ENCODE results near the gene DIS3L2. TPM values are rescaled to one million over a fixed set of nuclear protein-coding genes. Genes with fewer than 3 reads are reported as not detected.
A peak's percentile ranks its signal among the peaks of the same experiment; 100 is the strongest.

DIS3L2 gene
- total RNA-seq, 1 experiment from 2014 or later, result 28.5 TPM

DNA sequence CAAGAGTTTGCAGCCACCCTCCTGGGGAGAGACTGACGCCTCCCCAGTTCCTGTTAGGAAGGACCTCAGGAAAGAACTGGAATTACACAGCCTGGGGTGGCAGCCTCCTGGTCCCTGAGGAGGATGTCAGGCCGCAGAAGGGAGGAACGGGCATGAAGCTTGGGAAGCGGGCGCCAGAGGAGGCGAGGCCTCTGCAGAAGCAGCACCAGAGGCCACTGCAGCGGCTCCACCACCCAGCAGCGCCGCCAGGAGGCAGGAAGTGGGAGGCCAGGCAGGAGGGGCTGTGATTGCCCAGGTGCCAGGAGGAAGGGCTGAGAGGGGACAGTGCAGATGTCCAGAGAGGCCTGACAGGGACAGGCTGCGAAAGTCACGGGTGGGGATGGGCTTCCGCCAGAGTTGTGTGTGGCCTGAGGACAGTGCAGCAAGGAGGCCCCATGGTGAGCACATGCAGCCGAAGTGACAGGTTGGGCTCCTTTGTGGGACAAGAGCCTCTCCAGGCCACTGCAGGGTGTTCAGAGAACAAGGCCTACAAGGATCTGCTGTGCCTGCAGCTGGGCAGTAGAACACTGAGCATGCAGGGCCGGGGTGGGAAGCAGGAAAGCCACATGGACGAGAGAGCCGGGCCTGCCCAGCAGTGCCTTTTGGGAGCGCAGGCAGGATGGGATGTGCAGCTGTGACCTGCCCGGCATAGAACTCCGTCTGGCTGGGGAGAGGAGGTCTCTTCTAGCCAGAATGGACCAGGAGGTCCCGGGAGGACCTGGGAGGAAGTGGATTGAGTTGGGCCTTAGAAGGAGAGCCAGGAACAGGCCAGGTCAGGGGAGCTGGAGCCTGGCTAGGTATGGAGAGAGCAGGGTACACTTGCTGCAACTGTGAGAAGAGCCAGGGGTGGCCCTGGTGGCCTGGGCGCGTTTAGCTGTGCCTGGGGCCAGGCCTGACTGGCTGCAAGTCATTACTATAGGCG is 377.9 kb downstream of the DIS3L2 start (continued):
- TF ChIP-seq, protein P1, sequence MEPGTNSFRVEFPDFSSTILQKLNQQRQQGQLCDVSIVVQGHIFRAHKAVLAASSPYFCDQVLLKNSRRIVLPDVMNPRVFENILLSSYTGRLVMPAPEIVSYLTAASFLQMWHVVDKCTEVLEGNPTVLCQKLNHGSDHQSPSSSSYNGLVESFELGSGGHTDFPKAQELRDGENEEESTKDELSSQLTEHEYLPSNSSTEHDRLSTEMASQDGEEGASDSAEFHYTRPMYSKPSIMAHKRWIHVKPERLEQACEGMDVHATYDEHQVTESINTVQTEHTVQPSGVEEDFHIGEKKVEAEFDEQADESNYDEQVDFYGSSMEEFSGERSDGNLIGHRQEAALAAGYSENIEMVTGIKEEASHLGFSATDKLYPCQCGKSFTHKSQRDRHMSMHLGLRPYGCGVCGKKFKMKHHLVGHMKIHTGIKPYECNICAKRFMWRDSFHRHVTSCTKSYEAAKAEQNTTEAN (CRISPR knock-in tag; IDR thresholded peaks at IDR 0.05), result 0 out of 2 replicates have a peak, but pooled peaks have one; percentile 20
- TF ChIP-seq, protein P2, sequence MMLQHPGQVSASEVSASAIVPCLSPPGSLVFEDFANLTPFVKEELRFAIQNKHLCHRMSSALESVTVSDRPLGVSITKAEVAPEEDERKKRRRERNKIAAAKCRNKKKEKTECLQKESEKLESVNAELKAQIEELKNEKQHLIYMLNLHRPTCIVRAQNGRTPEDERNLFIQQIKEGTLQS (CRISPR knock-in tag; conservative IDR thresholded peaks at IDR 0.05), result no peak
- TF ChIP-seq, protein P3, sequence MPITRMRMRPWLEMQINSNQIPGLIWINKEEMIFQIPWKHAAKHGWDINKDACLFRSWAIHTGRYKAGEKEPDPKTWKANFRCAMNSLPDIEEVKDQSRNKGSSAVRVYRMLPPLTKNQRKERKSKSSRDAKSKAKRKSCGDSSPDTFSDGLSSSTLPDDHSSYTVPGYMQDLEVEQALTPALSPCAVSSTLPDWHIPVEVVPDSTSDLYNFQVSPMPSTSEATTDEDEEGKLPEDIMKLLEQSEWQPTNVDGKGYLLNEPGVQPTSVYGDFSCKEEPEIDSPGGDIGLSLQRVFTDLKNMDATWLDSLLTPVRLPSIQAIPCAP (CRISPR knock-in tag; IDR thresholded peaks at IDR 0.05), result no peak
- no peak for TF ChIP-seq NFYB (CRISPR knock-in tag; conservative IDR thresholded peaks at IDR 0.05; ENCODE audit: low read depth)
- TF ChIP-seq SP1 (CRISPR knock-in tag; conservative IDR thresholded peaks at IDR 0.05), result 0 out of 2 replicates have a peak, but pooled peaks have one; percentile 28
- TF ChIP-seq GABPB1 (CRISPR knock-in tag; IDR thresholded peaks at IDR 0.05), result no peak
- TF ChIP-seq KAT7 (CRISPR knock-in tag; IDR thresholded peaks at IDR 0.05; ENCODE audit: borderline replicate concordance), result no peak
- no peak for TF ChIP-seq GRHL2 (CRISPR knock-in tag; IDR thresholded peaks at IDR 0.05; ENCODE audit: insufficient replicate concordance, severe bottlenecking)

DNA sequence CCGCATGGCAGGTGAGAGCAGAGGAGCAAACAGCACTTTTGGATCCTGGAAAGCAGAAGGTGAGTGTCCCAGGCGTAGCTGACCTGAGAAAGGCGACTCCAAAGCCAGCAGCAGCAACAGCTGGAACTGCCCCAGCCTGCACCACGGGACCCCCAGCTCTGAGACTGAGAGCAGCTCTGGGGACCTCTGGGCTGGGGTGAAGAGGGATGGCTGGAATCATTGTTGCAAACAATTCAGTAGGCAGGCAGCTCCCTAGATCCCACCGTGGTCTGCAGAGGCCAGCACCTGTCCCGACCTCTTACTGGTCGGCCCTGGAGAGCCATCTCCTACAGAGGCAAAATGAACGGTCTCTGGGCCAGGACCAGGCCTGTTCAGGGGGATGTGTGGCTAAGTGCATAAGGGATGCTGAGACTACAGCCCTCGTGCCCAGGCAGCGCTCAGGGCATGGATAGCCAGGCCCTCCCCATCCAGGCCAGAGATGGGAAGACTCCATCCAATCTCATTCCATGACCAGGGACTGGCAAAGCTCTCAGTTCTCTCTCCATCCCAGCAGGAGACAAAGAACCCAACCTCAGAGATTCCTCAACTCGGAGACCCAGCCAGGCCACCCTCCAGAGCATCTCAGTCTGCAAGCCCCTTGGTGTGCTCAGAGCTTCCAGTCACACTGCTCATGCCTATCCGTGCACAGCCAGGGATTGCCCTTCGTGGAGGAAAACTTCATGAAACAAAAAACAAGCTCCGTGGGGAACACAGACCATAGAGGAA is 378.8 kb downstream of the DIS3L2 start:
- no peak overlapping the region for H3K4me3 Mint-ChIP-seq
- ChIA-PET POLR2A (no interaction called here), CTCF (interaction anchor here (0.9 to 6.1 kb wide), 6 partner anchors 10 to 106 kb away, joined by 3 to 78 read pairs (median 6); no protein-coding TSS in a partner anchor)

More for the DNA sequence above, 378.8 kb downstream of the DIS3L2 start:
- TF ChIP-seq, protein P4, sequence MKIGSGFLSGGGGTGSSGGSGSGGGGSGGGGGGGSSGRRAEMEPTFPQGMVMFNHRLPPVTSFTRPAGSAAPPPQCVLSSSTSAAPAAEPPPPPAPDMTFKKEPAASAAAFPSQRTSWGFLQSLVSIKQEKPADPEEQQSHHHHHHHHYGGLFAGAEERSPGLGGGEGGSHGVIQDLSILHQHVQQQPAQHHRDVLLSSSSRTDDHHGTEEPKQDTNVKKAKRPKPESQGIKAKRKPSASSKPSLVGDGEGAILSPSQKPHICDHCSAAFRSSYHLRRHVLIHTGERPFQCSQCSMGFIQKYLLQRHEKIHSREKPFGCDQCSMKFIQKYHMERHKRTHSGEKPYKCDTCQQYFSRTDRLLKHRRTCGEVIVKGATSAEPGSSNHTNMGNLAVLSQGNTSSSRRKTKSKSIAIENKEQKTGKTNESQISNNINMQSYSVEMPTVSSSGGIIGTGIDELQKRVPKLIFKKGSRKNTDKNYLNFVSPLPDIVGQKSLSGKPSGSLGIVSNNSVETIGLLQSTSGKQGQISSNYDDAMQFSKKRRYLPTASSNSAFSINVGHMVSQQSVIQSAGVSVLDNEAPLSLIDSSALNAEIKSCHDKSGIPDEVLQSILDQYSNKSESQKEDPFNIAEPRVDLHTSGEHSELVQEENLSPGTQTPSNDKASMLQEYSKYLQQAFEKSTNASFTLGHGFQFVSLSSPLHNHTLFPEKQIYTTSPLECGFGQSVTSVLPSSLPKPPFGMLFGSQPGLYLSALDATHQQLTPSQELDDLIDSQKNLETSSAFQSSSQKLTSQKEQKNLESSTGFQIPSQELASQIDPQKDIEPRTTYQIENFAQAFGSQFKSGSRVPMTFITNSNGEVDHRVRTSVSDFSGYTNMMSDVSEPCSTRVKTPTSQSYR (CRISPR knock-in tag; IDR thresholded peaks at IDR 0.05), result no peak
- TF ChIP-seq SMAD3 (CRISPR knock-in tag; IDR thresholded peaks at IDR 0.05; ENCODE audit: borderline replicate concordance), result no peak
- TF ChIP-seq, protein P5, sequence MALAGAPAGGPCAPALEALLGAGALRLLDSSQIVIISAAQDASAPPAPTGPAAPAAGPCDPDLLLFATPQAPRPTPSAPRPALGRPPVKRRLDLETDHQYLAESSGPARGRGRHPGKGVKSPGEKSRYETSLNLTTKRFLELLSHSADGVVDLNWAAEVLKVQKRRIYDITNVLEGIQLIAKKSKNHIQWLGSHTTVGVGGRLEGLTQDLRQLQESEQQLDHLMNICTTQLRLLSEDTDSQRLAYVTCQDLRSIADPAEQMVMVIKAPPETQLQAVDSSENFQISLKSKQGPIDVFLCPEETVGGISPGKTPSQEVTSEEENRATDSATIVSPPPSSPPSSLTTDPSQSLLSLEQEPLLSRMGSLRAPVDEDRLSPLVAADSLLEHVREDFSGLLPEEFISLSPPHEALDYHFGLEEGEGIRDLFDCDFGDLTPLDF (CRISPR knock-in tag; IDR thresholded peaks at IDR 0.05), result no peak
- no peak for TF ChIP-seq CBFB (CRISPR knock-in tag; IDR thresholded peaks at IDR 0.05; ENCODE audit: low read depth)
- TF ChIP-seq, protein P6, sequence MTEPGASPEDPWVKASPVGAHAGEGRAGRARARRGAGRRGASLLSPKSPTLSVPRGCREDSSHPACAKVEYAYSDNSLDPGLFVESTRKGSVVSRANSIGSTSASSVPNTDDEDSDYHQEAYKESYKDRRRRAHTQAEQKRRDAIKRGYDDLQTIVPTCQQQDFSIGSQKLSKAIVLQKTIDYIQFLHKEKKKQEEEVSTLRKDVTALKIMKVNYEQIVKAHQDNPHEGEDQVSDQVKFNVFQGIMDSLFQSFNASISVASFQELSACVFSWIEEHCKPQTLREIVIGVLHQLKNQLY (CRISPR knock-in tag; IDR thresholded peaks at IDR 0.05), result no peak
- TF ChIP-seq, protein P7, sequence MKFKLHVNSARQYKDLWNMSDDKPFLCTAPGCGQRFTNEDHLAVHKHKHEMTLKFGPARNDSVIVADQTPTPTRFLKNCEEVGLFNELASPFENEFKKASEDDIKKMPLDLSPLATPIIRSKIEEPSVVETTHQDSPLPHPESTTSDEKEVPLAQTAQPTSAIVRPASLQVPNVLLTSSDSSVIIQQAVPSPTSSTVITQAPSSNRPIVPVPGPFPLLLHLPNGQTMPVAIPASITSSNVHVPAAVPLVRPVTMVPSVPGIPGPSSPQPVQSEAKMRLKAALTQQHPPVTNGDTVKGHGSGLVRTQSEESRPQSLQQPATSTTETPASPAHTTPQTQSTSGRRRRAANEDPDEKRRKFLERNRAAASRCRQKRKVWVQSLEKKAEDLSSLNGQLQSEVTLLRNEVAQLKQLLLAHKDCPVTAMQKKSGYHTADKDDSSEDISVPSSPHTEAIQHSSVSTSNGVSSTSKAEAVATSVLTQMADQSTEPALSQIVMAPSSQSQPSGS (CRISPR knock-in tag; IDR thresholded peaks at IDR 0.05; ENCODE audit: borderline replicate concordance, low read depth), result no peak
- Mint-ChIP-seq H3K4me1 (peaks cover 3% of the 10 kb centered on the region), H3K27me3 (ENCODE audit: low read depth) (no peaks in the 10 kb centered on the region; the same call in 1 of the 2 replicates), H3K9me3 (no peaks in the 10 kb centered on the region), H3K36me3 (no peaks in the 10 kb centered on the region), H3K27ac (no peak overlapping the region)
- ATAC-seq, result no peak
- DNase-seq (ENCODE audit: low spot score), result peak; percentile 7

Data from WTC11 (cell line).